Activated CD4-positive, alpha-beta memory T cell treated with anti-CD3 and anti-CD28 coated beads for 36 hours (primary cell): Measurements from ENCODE around the gene STX16. TPM values are rescaled to one million over a fixed set of nuclear protein-coding genes. Genes with fewer than 3 reads are reported as not detected.

ENCODE experiments used
- CTCF ChIA-PET: fragments of 350-600 bp; sonication (Branson Sonifier 250); formaldehyde crosslinking; loops from one replicate; lab custom pipeline; 2021; ENCODE audit warnings: antibody characterized with exemption, inconsistent platforms; lab: Charles Lee
- POLR2A ChIA-PET: fragments of 350-600 bp; sonication (Branson Sonifier 250); formaldehyde crosslinking; loops from one replicate; lab custom pipeline; 2021; ENCODE audit warnings: antibody characterized with exemption; lab: Charles Lee
- DNase-seq: peaks from one replicate; pipeline ENCODE4 v3.0.0-alpha.2; 2020
- H3K27ac Mint-ChIP-seq: one replicate; pipeline ENCODE4 v1.8.0; 2021; ENCODE audit warnings: mixed read lengths
- H3K27me3 Mint-ChIP-seq: one replicate; pipeline ENCODE4 v1.8.0; 2021; ENCODE audit warnings: mixed read lengths
- H3K36me3 Mint-ChIP-seq: one replicate; pipeline ENCODE4 v1.8.0; 2021; ENCODE audit warnings: mixed read lengths
- H3K4me1 Mint-ChIP-seq: one replicate; pipeline ENCODE4 v1.8.0; 2021; ENCODE audit warnings: low read depth, mixed read lengths
- H3K4me3 Mint-ChIP-seq: one replicate; pipeline ENCODE4 v1.8.0; 2021; ENCODE audit warnings: mild to moderate bottlenecking, mixed read lengths
- H3K9me3 Mint-ChIP-seq: one replicate; pipeline ENCODE4 v1.8.0; 2021; ENCODE audit warnings: mixed read lengths
- intact Hi-C: fragments of 100-400 bp; cut with micrococcal nuclease; formaldehyde crosslinking; loops from one replicate; pipeline ENCODE4 v1.15.1; 2023
- total RNA-seq, 2 experiments: library from RNA; stranded (reverse); gene quantifications; one replicate each; pipeline ENCODE4 v1.2.3, GENCODE V29; 2021

Gene STX16
- total RNA-seq, 2 experiments from 2014 or later: 88.7 to 104 TPM

DNA sequence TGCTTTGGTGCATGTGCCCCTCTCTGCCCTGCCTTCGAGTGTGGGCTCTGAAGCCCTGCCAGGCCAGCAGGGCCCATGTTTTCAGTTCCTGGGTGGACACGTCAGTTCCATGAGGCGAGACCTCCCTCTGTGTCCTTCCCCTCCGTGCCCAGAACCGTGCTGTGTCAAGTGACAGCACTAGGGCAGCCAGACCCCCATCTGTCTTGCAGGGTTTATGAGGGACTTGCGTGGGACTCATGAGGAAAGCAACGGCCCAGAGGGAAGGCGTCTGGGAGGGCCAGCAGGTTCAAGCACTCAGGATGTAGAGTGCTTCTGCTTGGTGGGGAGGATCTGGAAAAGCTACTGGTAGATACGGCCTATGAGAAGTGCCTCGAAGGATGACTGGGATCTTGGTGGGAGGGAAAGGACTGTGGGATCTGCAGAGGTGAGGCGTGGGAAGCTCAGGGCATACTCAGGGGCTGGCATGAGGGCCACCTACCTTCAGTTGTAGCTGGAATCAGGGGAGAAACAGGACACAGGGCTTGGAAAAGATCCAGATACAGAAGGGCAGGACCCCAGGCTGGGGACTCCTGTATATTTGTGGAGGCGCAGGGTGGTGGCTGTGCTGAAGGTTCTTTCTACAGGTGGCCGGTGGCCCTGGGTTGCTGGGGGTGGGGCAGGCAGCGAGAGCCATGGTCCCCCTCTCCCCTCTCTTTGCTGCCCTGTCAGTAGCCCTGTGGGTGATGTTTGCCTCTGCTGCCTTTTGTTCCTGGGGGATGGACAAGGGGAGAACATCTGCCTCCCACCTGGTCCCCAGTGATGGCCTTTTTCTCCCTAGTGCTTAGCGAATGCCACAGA is 47.0 kb downstream of the STX16 start:
- intact Hi-C loops: no loop called here
- ChIA-PET CTCF (no interaction called here), POLR2A (no interaction called here)
- Mint-ChIP-seq H3K27me3 (no peaks in the 10 kb centered on the region), H3K4me1 (peaks cover 17% of the 10 kb centered on the region), H3K36me3 (peaks cover 17% of the 10 kb centered on the region), H3K4me3 (no peak overlapping the region), H3K9me3 (no peaks in the 10 kb centered on the region), H3K27ac (no peak overlapping the region)
- DNase-seq: no peak

GRCh38 chr20:58698741-58699622 is 47.9 kb downstream of the STX16 start:
- ChIA-PET CTCF (no interaction called here), POLR2A (no interaction called here)
- Mint-ChIP-seq H3K4me3 (no peak overlapping the region), H3K27me3 (no peaks in the 10 kb centered on the region), H3K4me1 (peaks cover 13% of the 10 kb centered on the region), H3K36me3 (peaks cover 24% of the 10 kb centered on the region), H3K9me3 (no peaks in the 10 kb centered on the region), H3K27ac (no peak overlapping the region)
- DNase-seq: no peak
- intact Hi-C loops: no loop called here

GRCh38 chr20:58699623-58700107 is 48.6 kb downstream of the STX16 start:
- Mint-ChIP-seq H3K36me3 (peaks cover 22% of the 10 kb centered on the region), H3K4me1 (peaks cover 8% of the 10 kb centered on the region), H3K27ac (no peak overlapping the region), H3K27me3 (no peaks in the 10 kb centered on the region), H3K9me3 (no peaks in the 10 kb centered on the region), H3K4me3 (no peak overlapping the region)
- no peak for DNase-seq
- intact Hi-C loops: no loop called here
- ChIA-PET CTCF (interaction anchor here (0.6 kb wide), 1 partner anchor 49 kb away, joined by 3 read pairs; the partner anchor contains the start of gene STX16), POLR2A (no interaction called here)

GRCh38 chr20:58700121-58700821 is 49.2 kb downstream of the STX16 start:
- Mint-ChIP-seq H3K9me3 (no peaks in the 10 kb centered on the region), H3K27ac (peak overlapping the region; percentile 73), H3K4me1 (peaks cover 8% of the 10 kb centered on the region), H3K4me3 (no peak overlapping the region), H3K27me3 (no peaks in the 10 kb centered on the region), H3K36me3 (peaks cover 22% of the 10 kb centered on the region)
- DNase-seq: peak; percentile 41
- POLR2A ChIA-PET: no interaction called here
- CTCF ChIA-PET: interaction anchor here (0.6 kb wide), 2 partner anchors 49 to 478 kb away, joined by 3 read pairs; partner anchors contain the start of gene STX16
- intact Hi-C loops: no loop called here

DNA sequence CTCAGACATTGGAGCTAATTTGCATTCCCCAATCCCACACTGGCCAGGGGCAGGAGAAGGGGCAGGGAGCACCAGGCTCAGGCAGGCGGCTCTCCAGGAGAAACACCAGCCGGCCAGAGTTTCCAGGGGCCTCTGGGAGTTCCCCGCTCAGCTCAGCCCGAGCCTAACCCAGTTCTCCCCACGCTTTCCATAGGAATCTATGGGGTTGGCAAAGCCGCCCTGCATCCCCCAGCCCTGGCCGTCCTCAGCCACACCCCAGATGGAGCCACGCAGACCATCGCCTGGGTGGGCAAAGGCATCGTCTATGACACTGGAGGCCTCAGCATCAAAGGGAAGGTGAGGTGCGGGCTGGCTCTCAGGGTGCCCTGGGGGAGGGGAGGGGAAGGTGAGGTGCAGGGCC is 49.7 kb downstream of the STX16 start:
- ChIA-PET POLR2A (no interaction called here), CTCF (interaction anchor here (0.6 kb wide), 1 partner anchor 478 kb away, joined by 3 read pairs; no protein-coding TSS in a partner anchor)
- peaks cover 8% of the 10 kb centered on the region for H3K4me1 Mint-ChIP-seq
- H3K27ac Mint-ChIP-seq: no peak overlapping the region
- H3K9me3 Mint-ChIP-seq: no peaks in the 10 kb centered on the region
- peaks cover 22% of the 10 kb centered on the region for H3K36me3 Mint-ChIP-seq
- no peak overlapping the region for H3K4me3 Mint-ChIP-seq
- intact Hi-C loops: no loop called here
- no peak for DNase-seq
- H3K27me3 Mint-ChIP-seq: no peaks in the 10 kb centered on the region

GRCh38 chr20:58701431-58702160 is 50.5 kb downstream of the STX16 start:
- no peak for DNase-seq
- Mint-ChIP-seq H3K4me1 (peaks cover 8% of the 10 kb centered on the region), H3K36me3 (peaks cover 22% of the 10 kb centered on the region), H3K27ac (no peak overlapping the region), H3K9me3 (no peaks in the 10 kb centered on the region), H3K4me3 (no peak overlapping the region), H3K27me3 (no peaks in the 10 kb centered on the region)
- CTCF ChIA-PET: no interaction called here
- intact Hi-C loops: no loop called here
- POLR2A ChIA-PET: no interaction called here

GRCh38 chr20:58702161-58702510 is 51.1 kb downstream of the STX16 start:
- Mint-ChIP-seq H3K4me1 (peaks cover 8% of the 10 kb centered on the region), H3K9me3 (no peaks in the 10 kb centered on the region), H3K36me3 (peaks cover 19% of the 10 kb centered on the region), H3K27me3 (no peaks in the 10 kb centered on the region), H3K4me3 (no peak overlapping the region), H3K27ac (no peak overlapping the region)
- intact Hi-C loops: no loop called here
- DNase-seq: no peak
- ChIA-PET CTCF (no interaction called here), POLR2A (no interaction called here)

DNA sequence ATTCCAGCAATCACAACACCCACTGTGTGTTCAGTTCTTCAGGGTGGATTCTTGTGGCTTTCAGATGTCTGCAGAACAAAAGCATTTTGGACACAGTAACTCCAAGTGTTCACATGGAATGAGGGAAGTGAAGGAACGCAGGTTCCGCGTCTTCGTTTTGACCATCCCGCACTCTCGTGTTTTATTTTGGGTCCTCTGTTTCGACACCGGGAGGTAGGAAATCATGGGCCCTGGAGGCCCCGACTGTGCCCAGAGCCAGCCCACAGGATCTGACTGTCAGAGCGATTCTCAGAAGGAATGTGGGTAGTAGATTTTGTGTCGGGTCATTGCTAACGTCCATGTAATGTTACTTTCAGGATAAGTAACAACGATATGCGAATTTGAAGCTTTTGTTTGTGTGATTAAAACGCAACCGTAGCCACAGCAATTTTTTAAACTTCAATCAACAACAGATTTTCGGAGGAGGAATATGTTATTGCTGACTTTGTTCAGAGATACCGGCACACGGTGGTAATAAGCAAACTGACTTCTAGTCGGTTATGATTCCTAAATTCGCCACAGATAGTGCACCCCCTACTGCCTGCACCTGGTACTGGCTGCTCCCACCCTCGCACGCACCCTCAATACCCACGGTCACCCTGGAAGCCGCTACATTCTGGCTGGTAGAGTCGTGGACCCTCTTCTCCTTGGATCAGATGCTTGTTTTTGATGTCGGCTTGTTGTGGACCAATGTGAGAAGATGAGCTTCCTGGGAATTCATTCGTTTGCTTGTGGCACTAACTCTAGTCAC is 52.0 kb downstream of the STX16 start:
- peak; percentile 20 for DNase-seq
- peaks cover 8% of the 10 kb centered on the region for H3K4me1 Mint-ChIP-seq
- ChIA-PET POLR2A (no interaction called here), CTCF (no interaction called here)
- peaks cover 18% of the 10 kb centered on the region for H3K36me3 Mint-ChIP-seq
- H3K27me3 Mint-ChIP-seq: no peaks in the 10 kb centered on the region
- no peaks in the 10 kb centered on the region for H3K9me3 Mint-ChIP-seq
- intact Hi-C loops: no loop called here
- H3K4me3 Mint-ChIP-seq: no peak overlapping the region
- H3K27ac Mint-ChIP-seq: no peak overlapping the region

- no peak overlapping the region for H3K27ac Mint-ChIP-seq
- H3K4me3 Mint-ChIP-seq: no peak overlapping the region
- ChIA-PET CTCF (no interaction called here), POLR2A (interaction anchor here (0.6 kb wide), 1 partner anchor 523 kb away, joined by 4 read pairs; no protein-coding TSS in a partner anchor)
- H3K36me3 Mint-ChIP-seq: peaks cover 18% of the 10 kb centered on the region
- intact Hi-C loops: no loop called here
- no peaks in the 10 kb centered on the region for H3K27me3 Mint-ChIP-seq
- H3K9me3 Mint-ChIP-seq: no peaks in the 10 kb centered on the region
- DNase-seq: no peak
- H3K4me1 Mint-ChIP-seq: peaks cover 8% of the 10 kb centered on the region
Measured at GRCh38 chr20:58703765-58704371, 52.8 kb downstream of the STX16 start.

DNA sequence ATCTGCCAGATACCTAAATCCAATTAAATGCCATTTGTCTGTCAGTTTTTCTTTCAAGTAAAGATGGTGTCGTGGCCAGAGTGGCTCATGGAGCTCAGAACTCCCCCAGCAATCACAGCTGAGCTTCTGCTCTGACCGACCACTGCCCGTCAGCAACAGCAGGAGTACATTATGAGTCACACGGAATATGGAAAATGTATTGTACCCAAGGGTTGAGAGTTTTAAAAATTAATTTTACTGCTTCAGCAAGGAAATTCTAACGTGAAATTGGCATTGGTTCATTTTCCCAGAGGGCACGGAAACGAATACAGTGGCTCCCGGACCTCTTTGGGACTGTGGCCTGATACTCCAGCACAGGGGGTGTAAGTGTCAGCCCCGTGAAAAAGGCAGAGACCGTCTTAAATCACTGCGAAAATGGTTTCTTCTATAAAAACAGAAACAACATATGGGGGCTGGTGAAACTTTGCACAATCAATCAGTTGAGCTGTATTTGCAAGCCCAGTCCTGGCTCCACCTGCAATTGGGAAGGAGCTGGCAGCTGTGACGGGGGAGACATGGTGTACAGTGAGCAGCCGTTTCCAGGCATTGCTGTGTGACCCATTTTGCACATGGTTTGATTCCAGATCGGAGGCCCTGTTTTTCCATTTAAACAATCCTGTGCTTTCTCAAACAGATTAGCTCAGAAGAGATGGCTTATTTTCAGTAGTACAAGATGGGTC is 54.3 kb downstream of the STX16 start:
- H3K4me1 Mint-ChIP-seq: peaks cover 3% of the 10 kb centered on the region
- H3K27ac Mint-ChIP-seq: no peak overlapping the region
- no peak for DNase-seq
- no peaks in the 10 kb centered on the region for H3K9me3 Mint-ChIP-seq
- H3K4me3 Mint-ChIP-seq: no peak overlapping the region
- ChIA-PET POLR2A (no interaction called here), CTCF (interaction anchor here (0.8 to 1.0 kb wide), 2 partner anchors 49 to 58 kb away, joined by 3 read pairs; no protein-coding TSS in a partner anchor)
- intact Hi-C loops: no loop called here
- H3K27me3 Mint-ChIP-seq: no peaks in the 10 kb centered on the region
- H3K36me3 Mint-ChIP-seq: peaks cover 16% of the 10 kb centered on the region
